Upper lobe of right lung (tissue), 1 donor: Measurements from ENCODE around the gene INPP4B. TPM values are rescaled to one million over a fixed set of nuclear protein-coding genes. Genes with fewer than 3 reads are reported as not detected.

Experiments
- ATAC-seq: fragments of 200-7000 bp; cut with Tn5 transposase; one replicate; pipeline ENCODE4 v1.9.1; 2020; ENCODE audit warnings: mild to moderate bottlenecking, moderate library complexity
- DNase-seq: peaks from one replicate; pipeline ENCODE4 v3.0.0-alpha.2; 2020
- H3K27ac ChIP-seq: fragments of 200-600 bp; one replicate; pipeline ENCODE4 v1.8.0; 2022
- H3K27me3 ChIP-seq: fragments of 200-600 bp; one replicate; pipeline ENCODE4 v1.8.0; 2022; ENCODE audit warnings: mild to moderate bottlenecking
- H3K36me3 ChIP-seq: fragments of 200-600 bp; one replicate; pipeline ENCODE4 v1.8.0; 2022
- H3K4me1 ChIP-seq: fragments of 200-600 bp; one replicate; pipeline ENCODE4 v1.8.0; 2022
- H3K4me3 ChIP-seq: fragments of 200-600 bp; one replicate; pipeline ENCODE4 v1.8.0; 2022; ENCODE audit warnings: mild to moderate bottlenecking
- H3K9me3 ChIP-seq: fragments of 200-600 bp; one replicate; pipeline ENCODE4 v1.8.0; 2022
- intact Hi-C: fragments of 100-400 bp; cut with DNase I; formaldehyde crosslinking; loops from one replicate; pipeline ENCODE4 v1.11.0; 2022
- total RNA-seq: library from RNA; stranded (reverse); fragmentation: NEBNext Ultra II Directional; extraction: Animal tissue kit (Norgen Biotek cat#: 25700); gene quantifications from one replicate; pipeline ENCODE4 v1.2.1, GENCODE V29; 2021
- TF ChIP-seq, protein P1 (sequence below): fragments of 200-600 bp; IDR thresholded peaks from one replicate; pipeline ENCODE4 v1.8.0; 2022; ENCODE audit warnings: antibody characterized with exemption
- donor health status: DM: no; HTN: yes; CAD: no; lungs with severe emphysema.

Gene INPP4B
- total RNA-seq, 1 donor from 2014 or later, result 20.7 TPM

DNA sequence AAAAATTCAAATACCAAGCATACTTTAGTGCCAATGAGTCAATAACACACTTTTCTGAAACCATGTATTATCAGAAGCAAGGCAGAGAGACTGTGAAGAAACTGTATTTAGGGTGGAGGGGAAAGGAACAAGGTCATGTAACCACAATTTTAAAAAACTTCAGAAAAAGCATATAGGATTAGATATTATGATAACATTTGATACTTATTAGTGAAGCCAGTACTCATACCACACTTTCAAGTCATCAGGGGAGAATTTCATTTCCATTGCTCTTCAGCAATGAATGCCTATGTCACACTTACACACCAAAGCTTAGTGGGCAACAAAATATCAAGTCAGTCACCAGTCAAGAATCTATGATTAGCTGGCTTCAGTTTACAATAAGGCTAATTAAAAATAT is 607.5 kb downstream of the INPP4B start:
- TF ChIP-seq, protein P1, sequence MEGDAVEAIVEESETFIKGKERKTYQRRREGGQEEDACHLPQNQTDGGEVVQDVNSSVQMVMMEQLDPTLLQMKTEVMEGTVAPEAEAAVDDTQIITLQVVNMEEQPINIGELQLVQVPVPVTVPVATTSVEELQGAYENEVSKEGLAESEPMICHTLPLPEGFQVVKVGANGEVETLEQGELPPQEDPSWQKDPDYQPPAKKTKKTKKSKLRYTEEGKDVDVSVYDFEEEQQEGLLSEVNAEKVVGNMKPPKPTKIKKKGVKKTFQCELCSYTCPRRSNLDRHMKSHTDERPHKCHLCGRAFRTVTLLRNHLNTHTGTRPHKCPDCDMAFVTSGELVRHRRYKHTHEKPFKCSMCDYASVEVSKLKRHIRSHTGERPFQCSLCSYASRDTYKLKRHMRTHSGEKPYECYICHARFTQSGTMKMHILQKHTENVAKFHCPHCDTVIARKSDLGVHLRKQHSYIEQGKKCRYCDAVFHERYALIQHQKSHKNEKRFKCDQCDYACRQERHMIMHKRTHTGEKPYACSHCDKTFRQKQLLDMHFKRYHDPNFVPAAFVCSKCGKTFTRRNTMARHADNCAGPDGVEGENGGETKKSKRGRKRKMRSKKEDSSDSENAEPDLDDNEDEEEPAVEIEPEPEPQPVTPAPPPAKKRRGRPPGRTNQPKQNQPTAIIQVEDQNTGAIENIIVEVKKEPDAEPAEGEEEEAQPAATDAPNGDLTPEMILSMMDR, result no peak
- intact Hi-C loops, result no loop called here
- no peaks in the 10 kb centered on the region for H3K36me3 ChIP-seq
- DNase-seq, result no peak
- no peaks in the 10 kb centered on the region for H3K9me3 ChIP-seq
- no peak overlapping the region for H3K4me3 ChIP-seq
- ATAC-seq, result no peak
- no peaks in the 10 kb centered on the region for H3K27me3 ChIP-seq
- H3K4me1 ChIP-seq, result no peaks in the 10 kb centered on the region
- no peak overlapping the region for H3K27ac ChIP-seq

DNA sequence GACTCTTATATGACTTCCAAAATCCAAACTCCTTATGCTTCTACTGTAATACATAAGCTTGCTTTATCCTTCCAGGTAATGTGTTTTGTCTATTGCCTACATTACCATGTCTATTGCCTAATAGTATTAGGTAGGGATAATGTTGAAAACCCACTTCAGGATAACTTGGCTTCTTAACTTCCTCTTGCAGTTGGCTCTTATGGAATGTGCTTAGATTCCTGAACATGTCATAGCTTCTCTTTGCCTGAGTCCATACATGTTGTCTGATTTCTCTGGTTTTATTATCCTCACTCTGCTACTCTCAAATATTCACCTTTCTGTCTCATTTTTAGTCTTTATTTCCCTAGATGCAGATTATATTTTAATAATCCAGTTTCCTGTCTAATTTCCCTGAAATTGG is 609.8 kb downstream of the INPP4B start:
- intact Hi-C loops, result no loop called here

DNA sequence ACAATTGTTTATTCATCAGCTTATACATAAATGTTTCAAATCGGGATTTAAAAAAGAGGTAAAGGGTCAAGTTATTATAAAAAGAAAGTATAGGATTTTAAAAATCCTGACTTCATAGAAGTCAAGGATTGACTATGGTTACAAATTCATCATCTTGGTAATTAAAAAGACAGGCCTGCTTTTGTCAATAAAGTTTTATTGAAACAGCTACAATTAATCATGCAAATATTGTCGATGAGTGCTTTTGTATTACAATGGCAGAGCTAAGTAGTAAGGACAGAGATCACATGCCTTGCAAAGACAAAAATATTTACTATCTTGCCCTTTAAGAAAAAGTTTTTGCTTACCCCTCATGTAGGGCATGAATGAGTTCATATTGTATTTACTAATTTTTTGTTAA is 614.3 kb downstream of the INPP4B start:
- intact Hi-C loops, result no loop called here
- DNase-seq (no peak), ATAC-seq (no peak)
- TF ChIP-seq, protein P1, result no peak
- no peak overlapping the region for H3K4me3 ChIP-seq
- no peaks in the 10 kb centered on the region for H3K4me1 ChIP-seq
- H3K36me3 ChIP-seq, result no peaks in the 10 kb centered on the region
- no peaks in the 10 kb centered on the region for H3K27me3 ChIP-seq
- no peak overlapping the region for H3K27ac ChIP-seq
- no peaks in the 10 kb centered on the region for H3K9me3 ChIP-seq

More for the DNA sequence above, 609.8 kb downstream of the INPP4B start:
- no peaks in the 10 kb centered on the region for H3K27me3 ChIP-seq
- ATAC-seq, result no peak
- TF ChIP-seq, protein P1, result no peak
- H3K27ac ChIP-seq, result no peak overlapping the region
- H3K4me3 ChIP-seq, result no peak overlapping the region
- DNase-seq, result no peak
- H3K4me1 ChIP-seq, result no peaks in the 10 kb centered on the region
- no peaks in the 10 kb centered on the region for H3K36me3 ChIP-seq
- H3K9me3 ChIP-seq, result no peaks in the 10 kb centered on the region

DNA sequence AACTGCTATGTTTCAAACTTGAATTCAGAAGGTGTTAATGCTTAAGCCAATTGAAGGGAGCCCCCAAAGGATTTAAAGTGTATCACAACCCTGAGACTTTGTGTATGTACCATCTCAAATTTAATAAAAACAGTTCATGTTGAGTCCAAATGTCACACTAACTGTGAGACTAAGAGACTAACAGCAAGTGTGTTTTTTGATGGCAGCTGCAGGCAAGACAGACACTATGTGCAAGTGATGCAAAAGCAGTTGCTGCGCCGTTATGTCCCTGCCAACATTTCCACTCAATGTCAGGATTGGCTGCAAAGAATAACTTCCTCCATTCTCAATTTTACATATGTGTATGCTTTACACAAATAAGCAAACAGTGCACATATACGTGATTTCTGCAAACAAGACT is 615.1 kb downstream of the INPP4B start:
- Histone ChIP-seq H3K4me3 (no peak overlapping the region), H3K36me3 (no peaks in the 10 kb centered on the region), H3K27me3 (no peaks in the 10 kb centered on the region), H3K27ac (no peak overlapping the region), H3K4me1 (no peaks in the 10 kb centered on the region), H3K9me3 (no peaks in the 10 kb centered on the region)
- DNase-seq, result no peak
- TF ChIP-seq, protein P1, result no peak
- ATAC-seq, result no peak
- intact Hi-C loops, result no loop called here

DNA sequence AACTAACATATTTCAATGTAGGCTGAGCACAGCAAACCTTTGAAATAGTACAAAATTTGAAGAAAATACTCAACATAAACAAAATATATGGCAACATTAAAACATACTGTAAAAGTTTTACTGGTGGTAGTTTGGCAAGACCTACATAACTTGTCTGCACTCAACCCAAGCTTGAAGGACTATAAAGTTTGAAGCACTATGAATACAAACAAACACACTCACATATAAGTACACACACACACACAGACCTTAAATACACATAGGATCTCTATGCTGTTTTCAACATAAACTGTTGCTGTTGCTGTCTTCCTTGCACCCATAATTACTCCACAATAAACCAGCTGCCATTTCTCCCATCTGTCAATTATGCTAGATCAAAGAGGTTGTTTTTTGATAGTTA is 620.1 kb downstream of the INPP4B start:
- Histone ChIP-seq H3K27ac (no peak overlapping the region), H3K27me3 (no peaks in the 10 kb centered on the region)
- ATAC-seq, result no peak

DNA sequence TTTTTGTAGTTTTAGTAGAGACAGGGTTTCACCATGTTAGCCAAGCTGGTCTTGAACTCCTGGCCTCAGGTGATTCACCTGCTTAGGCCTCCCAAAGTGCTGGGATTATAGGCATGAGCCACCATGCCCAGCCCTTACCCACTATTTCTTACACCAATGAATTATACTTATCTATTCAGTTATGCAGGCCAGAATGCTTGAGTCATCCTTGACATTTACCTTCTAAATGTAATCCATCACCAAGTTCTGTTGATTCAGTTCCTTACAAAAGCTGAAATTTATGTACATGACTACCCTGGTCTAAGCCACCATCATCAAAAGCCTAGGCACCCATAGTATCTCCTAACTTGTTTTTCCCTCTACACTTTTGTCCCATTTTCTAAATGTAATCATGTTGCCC is 624.0 kb downstream of the INPP4B start:
- DNase-seq (no peak), ATAC-seq (no peak)
- Histone ChIP-seq H3K27ac (no peak overlapping the region), H3K9me3 (no peaks in the 10 kb centered on the region), H3K4me1 (no peaks in the 10 kb centered on the region), H3K4me3 (no peak overlapping the region), H3K36me3 (no peaks in the 10 kb centered on the region), H3K27me3 (no peaks in the 10 kb centered on the region)
- TF ChIP-seq, protein P1, result no peak
- intact Hi-C loops, result no loop called here

More for the DNA sequence above, 620.1 kb downstream of the INPP4B start:
- Histone ChIP-seq H3K4me1 (no peaks in the 10 kb centered on the region), H3K9me3 (no peaks in the 10 kb centered on the region), H3K4me3 (no peak overlapping the region), H3K36me3 (no peaks in the 10 kb centered on the region)
- TF ChIP-seq, protein P1, result no peak
- DNase-seq, result no peak
- intact Hi-C loops, result no loop called here
